Neuronal stem cell (in vitro differentiated cells): ENCODE data around the gene LAMA5.
A peak's percentile ranks its signal among the peaks of the same experiment; 100 is the strongest.

Source experiments
- DNase-seq: peaks from one replicate; pipeline ENCODE4 v3.0.0-alpha.2; 2013; ENCODE audit warnings: low spot score
- H2AFZ ChIP-seq: one replicate; pipeline ENCODE4 v1.6.1; 2013; ENCODE audit warnings: mild to moderate bottlenecking, low read length, inconsistent platforms
- H2AK5ac ChIP-seq: 2 replicates; pipeline ENCODE4 v1.6.1; 2013; ENCODE audit warnings: low read depth, mild to moderate bottlenecking, inconsistent platforms, low read length, moderate library complexity, mixed read lengths
- H2BK120ac ChIP-seq: 2 replicates; pipeline ENCODE4 v1.6.1; 2013; ENCODE audit warnings: low read depth, mild to moderate bottlenecking, inconsistent platforms, low read length, moderate library complexity, mixed read lengths
- H2BK12ac ChIP-seq: one replicate; pipeline ENCODE4 v1.6.1; 2013; ENCODE audit warnings: low read length, inconsistent platforms
- H2BK15ac ChIP-seq: 2 replicates; pipeline ENCODE4 v1.6.1; 2013; ENCODE audit warnings: mild to moderate bottlenecking, low read length, inconsistent platforms, mixed read lengths
- H2BK5ac ChIP-seq: one replicate; pipeline ENCODE4 v1.6.1; 2013; ENCODE audit warnings: inconsistent platforms, mild to moderate bottlenecking, low read length, moderate library complexity
- H3K14ac ChIP-seq: one replicate; pipeline ENCODE4 v1.6.1; 2013; ENCODE audit warnings: low read length, inconsistent platforms
- H3K18ac ChIP-seq: 2 replicates; pipeline ENCODE4 v1.6.1; 2013; ENCODE audit warnings: low read length, inconsistent platforms
- H3K23ac ChIP-seq: 2 replicates; pipeline ENCODE4 v1.6.1; 2013; ENCODE audit warnings: low read depth, mild to moderate bottlenecking, mixed read lengths, low read length, inconsistent platforms; ENCODE audit not compliant: poor library complexity
- H3K27ac ChIP-seq: replicated peaks from 3 replicates; pipeline ENCODE4 v1.5.1; 2013; ENCODE audit warnings: low read length, inconsistent platforms
- H3K27me3 ChIP-seq, 3 experiments: 2 replicates each; pipeline ENCODE4 v1.6.1; 2013; ENCODE audit warnings: low read length in 3 of 3, mild to moderate bottlenecking in 2 of 3, inconsistent platforms in 1 of 3, low read depth in 1 of 3, mixed read lengths in 1 of 3, moderate library complexity in 1 of 3; ENCODE audit not compliant: control insufficient read depth in 3 of 3, insufficient read depth in 3 of 3
- H3K36me3 ChIP-seq, 2 donors: replicated peaks in 1 of 2; 2 replicates each; pipeline ENCODE4 v1.6.1; 2013; ENCODE audit warnings: low read length in 2 of 2; ENCODE audit not compliant: control insufficient read depth in 2 of 2, insufficient read depth in 2 of 2
- H3K4ac ChIP-seq: 2 replicates; pipeline ENCODE4 v1.6.1; 2013; ENCODE audit warnings: inconsistent platforms, mild to moderate bottlenecking, low read length, moderate library complexity
- H3K4me1 ChIP-seq, 2 donors: 1 replicate in 1 of 2; 2 replicates in 1 of 2; pipeline ENCODE4 v1.6.1; 2013; ENCODE audit warnings: low read length in 2 of 2, low read depth in 1 of 2; ENCODE audit not compliant: control insufficient read depth in 2 of 2, insufficient read depth in 1 of 2
- H3K4me2 ChIP-seq: one replicate; pipeline ENCODE4 v1.6.1; 2013; ENCODE audit warnings: mild to moderate bottlenecking, low read length, inconsistent platforms; ENCODE audit not compliant: insufficient read depth, poor library complexity, severe bottlenecking
- H3K4me3 ChIP-seq, 2 donors: 2 replicates each; pipeline ENCODE4 v1.5.1; 2013; ENCODE audit warnings: low read length in 2 of 2, mild to moderate bottlenecking in 2 of 2, inconsistent platforms in 1 of 2, moderate library complexity in 1 of 2
- H3K79me1 ChIP-seq: one replicate; pipeline ENCODE4 v1.6.1; 2013; ENCODE audit warnings: low read depth, mild to moderate bottlenecking, inconsistent platforms, low read length, moderate library complexity
- H3K9ac ChIP-seq: one replicate; pipeline ENCODE4 v1.6.1; 2013; ENCODE audit warnings: mild to moderate bottlenecking, low read depth, low read length, inconsistent platforms; ENCODE audit not compliant: poor library complexity
- H3K9me3 ChIP-seq, 2 donors: replicated peaks in 1 of 2; 2 replicates each; pipeline versions ENCODE3 to v1.6.1; 2013; ENCODE audit warnings: low read length in 2 of 2, mild to moderate bottlenecking in 2 of 2, inconsistent platforms in 1 of 2, low read depth in 1 of 2, mixed read lengths in 1 of 2, moderate library complexity in 1 of 2; ENCODE audit not compliant: control insufficient read depth in 2 of 2, insufficient read depth in 1 of 2
- H4K8ac ChIP-seq: one replicate; pipeline ENCODE4 v1.6.1; 2013; ENCODE audit warnings: low read depth, mild to moderate bottlenecking, inconsistent platforms, low read length, moderate library complexity
- H4K91ac ChIP-seq: one replicate; pipeline ENCODE4 v1.6.1; 2013; ENCODE audit warnings: low read length, low read depth, mild to moderate bottlenecking, inconsistent platforms; ENCODE audit not compliant: poor library complexity
- WGBS, 2 donors: extraction: QIAGEN DNeasy Blood & Tissue Kit; methylation state at CpG; one replicate each; pipeline ENCODE4 v1.1.7; 2013; ENCODE audit warnings: missing lambda C conversion rate in 2 of 2, mixed read lengths in 1 of 2; ENCODE audit not compliant: insufficient read length in 2 of 2, insufficient replicate concordance in 1 of 2; ENCODE audit errors: extremely low coverage in 2 of 2; 5-methylcytosine and 5-hydroxymethylcytosine counted together

Gene LAMA5

DNA sequence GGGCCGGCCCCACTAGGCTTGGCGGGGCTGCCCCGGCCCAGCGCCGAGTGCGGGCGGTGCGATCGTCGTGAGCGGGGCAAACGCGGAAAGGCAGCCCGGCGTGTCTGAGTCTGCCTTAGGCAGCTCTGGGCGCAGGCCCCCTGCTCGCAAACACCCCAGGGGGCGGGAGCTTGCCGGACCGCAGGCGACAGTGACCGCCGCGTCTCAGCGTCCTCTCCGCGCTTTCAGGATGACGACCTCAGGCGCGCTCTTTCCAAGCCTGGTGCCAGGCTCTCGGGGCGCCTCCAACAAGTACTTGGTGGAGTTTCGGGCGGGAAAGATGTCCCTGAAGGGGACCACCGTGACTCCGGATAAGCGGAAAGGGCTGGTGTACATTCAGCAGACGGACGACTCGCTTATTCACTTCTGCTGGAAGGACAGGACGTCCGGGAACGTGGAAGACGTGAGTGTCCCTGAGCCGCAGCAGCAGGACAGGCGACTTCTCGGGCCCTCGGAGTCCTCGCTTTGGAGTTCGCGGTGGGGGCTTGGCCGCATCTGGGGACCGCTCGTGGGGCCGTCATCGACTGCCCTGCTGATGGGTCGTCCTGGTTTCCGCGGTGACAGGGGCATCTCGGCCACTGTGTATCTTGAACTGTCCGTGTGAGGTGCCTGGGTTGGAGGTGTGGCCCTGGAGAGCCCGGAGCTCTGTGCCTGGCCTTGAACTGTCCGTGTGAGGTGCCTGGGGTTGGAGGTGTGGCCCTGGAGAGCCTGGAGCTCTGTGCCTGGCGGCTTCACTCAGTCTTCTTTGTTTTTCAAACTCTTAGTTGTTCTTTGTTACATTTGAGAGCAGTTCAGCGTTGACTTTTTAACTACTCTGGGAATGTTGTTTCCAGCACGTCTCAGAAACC lies 63.5 kb downstream of the LAMA5 start:
- H3K27me3 ChIP-seq = no peaks in the 10 kb centered on the region
- peaks cover 31% of the 10 kb centered on the region for H3K79me1 ChIP-seq
- no peak overlapping the region for H3K4ac ChIP-seq
- H2BK5ac ChIP-seq = peak overlapping the region; percentile 90
- H3K4me2 ChIP-seq = peak overlapping the region; percentile 89
- H2AK5ac ChIP-seq = peak overlapping the region; percentile 90
- no CpG with 5 or more reads among the region's 66 CpGs for WGBS, 2 donors
- peak overlapping the region; percentile 97 for H3K4me3 ChIP-seq
- H3K18ac ChIP-seq = peak overlapping the region; percentile 85
- H4K8ac ChIP-seq = no peak overlapping the region
- no peak for DNase-seq
- peak overlapping the region; percentile 38 for H3K14ac ChIP-seq
- no peaks in the 10 kb centered on the region for H3K9me3 ChIP-seq
- H2AFZ ChIP-seq = no peak overlapping the region
- peak overlapping the region; percentile 99 for H3K9ac ChIP-seq
- peak overlapping the region; percentile 67 for H2BK15ac ChIP-seq
- peak overlapping the region; percentile 85 for H3K23ac ChIP-seq
- peaks cover 40 to 55% of the 10 kb centered on the region in 2 donors for H3K36me3 ChIP-seq
- H2BK12ac ChIP-seq = peak overlapping the region; percentile 41
- peaks cover 8 to 10% of the 10 kb centered on the region in 2 donors for H3K4me1 ChIP-seq
- no peak overlapping the region for H4K91ac ChIP-seq
- H3K27ac ChIP-seq = no peak overlapping the region
- no peak overlapping the region for H2BK120ac ChIP-seq

DNA sequence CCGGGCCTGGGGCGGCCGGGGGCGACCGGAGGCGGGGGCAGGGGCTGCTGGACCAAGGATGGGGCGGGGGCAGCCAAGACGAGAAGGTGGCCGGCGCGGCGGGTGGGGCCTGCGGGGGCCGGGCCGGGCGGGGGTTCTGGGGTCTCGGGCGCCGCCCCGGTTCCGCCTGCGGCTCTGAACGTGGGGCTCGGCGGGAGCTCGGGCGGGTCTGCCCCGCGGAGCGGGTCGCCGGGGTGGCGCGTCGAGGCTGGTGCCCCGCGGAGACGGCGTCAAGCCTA lies 64.1 kb downstream of the LAMA5 start:
- Histone ChIP-seq H4K8ac (no peak overlapping the region), H3K27ac (no peak overlapping the region)
- no CpG with 5 or more reads among the region's 39 CpGs for WGBS, 2 donors

DNA sequence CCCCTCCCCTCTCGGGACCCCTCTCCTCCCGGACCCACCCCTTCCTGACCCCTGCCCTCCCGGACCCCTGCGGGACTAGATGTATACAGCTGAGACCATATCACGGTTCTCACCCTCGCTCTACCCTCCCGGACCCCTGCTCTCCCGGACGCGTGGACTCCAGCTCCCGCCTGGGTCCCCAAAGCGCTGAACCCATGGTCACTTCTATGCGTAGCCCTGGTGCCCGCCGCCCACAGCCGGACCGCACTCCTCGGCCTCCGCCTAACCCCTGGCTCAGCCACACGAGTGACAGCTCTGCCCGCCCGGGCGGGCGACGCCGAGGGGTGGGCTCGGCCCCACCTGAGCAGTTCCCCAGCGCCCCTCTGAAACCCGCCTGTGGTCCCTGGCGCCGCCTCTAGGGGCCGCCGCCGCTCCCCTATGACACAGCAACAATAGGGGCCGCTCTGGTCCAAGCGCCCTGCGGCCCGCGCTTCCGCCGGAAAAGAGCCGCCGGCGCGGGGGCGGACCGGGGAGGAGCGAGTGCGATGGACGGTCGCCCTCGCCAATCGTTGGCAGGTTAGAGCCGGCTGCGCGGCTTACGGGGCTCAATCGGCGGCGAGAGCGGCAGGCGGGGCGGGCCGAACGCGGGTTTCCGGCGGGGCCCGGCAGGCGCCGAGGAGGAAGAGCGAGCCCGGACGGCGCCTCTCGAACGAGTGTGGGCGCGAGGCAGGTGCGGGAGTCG lies 64.6 kb downstream of the LAMA5 start, which contains the start of gene ADRM1:
ADRM1 (plus strand) TSS at position 657 of the 721 bp plus-strand sequence. CDS start 572 bp downstream, outside the sequence.
- Histone ChIP-seq H3K36me3 (peaks cover 30 to 45% of the 10 kb centered on the region in 2 donors), H2BK15ac (peak within 1 kb of the TSS; percentile 90), H2AK5ac (peak within 1 kb of the TSS; percentile 90), H3K9ac (peak within 1 kb of the TSS; percentile 99), H2BK120ac (no peak within 1 kb of the TSS), H3K4ac (peak within 1 kb of the TSS; percentile 77), H3K23ac (peak within 1 kb of the TSS; percentile 85), H3K79me1 (peaks cover 31% of the 10 kb centered on the region), H2AFZ (peak within 1 kb of the TSS; percentile 95), H3K4me1 (peaks cover 8 to 10% of the 10 kb centered on the region in 2 donors), H3K14ac (peak within 1 kb of the TSS; percentile 96), H2BK12ac (peak within 1 kb of the TSS; percentile 63), H2BK5ac (peak within 1 kb of the TSS; percentile 90), H3K27me3 (no peaks in the 10 kb centered on the region), H3K27ac (peak within 1 kb of the TSS; percentile 99), H3K9me3 (no peaks in the 10 kb centered on the region), H4K91ac (no peak within 1 kb of the TSS), H4K8ac (no peak within 1 kb of the TSS), H3K4me2 (peak within 1 kb of the TSS; percentile 93), H3K4me3 (peak within 1 kb of the TSS; percentile 97), H3K18ac (peak within 1 kb of the TSS; percentile 99)
- peak; percentile 99 for DNase-seq
- WGBS, 2 donors = no CpG with 5 or more reads among the region's 81 CpGs

More for the DNA sequence above, 64.1 kb downstream of the LAMA5 start:
- peak overlapping the region; percentile 38 for H3K14ac ChIP-seq
- H3K4me3 ChIP-seq = peak overlapping the region; percentile 97
- H2BK12ac ChIP-seq = peak overlapping the region; percentile 41
- H2BK5ac ChIP-seq = peak overlapping the region; percentile 90
- peak overlapping the region; percentile 89 for H3K4me2 ChIP-seq
- H4K91ac ChIP-seq = no peak overlapping the region
- peaks cover 35 to 50% of the 10 kb centered on the region in 2 donors for H3K36me3 ChIP-seq
- peaks cover 31% of the 10 kb centered on the region for H3K79me1 ChIP-seq
- no peaks in the 10 kb centered on the region for H3K9me3 ChIP-seq
- H3K9ac ChIP-seq = peak overlapping the region; percentile 99
- H2BK15ac ChIP-seq = no peak overlapping the region
- no peak overlapping the region for H2BK120ac ChIP-seq
- no peak overlapping the region for H3K4ac ChIP-seq
- no peak for DNase-seq
- H3K23ac ChIP-seq = peak overlapping the region; percentile 85
- H3K27me3 ChIP-seq = no peaks in the 10 kb centered on the region
- H2AK5ac ChIP-seq = peak overlapping the region; percentile 90
- H3K18ac ChIP-seq = peak overlapping the region; percentile 85
- peaks cover 8 to 10% of the 10 kb centered on the region in 2 donors for H3K4me1 ChIP-seq
- H2AFZ ChIP-seq = peak overlapping the region; percentile 72
